HepG2 (cell line): Measurements from ENCODE around the gene MEIOB. TPM values are rescaled to one million over a fixed set of nuclear protein-coding genes. Genes with fewer than 3 reads are reported as not detected.

Experiments used
- ATAC-seq: fragments of 200-7000 bp; cut with Tn5 transposase; 3 replicates; pipeline ENCODE4 v1.9.1; 2020; ENCODE audit warnings: mild to moderate bottlenecking, moderate library complexity
- BruUV-seq: library from RNA; stranded (reverse); fragments of 400-500 nt; replicated peaks from 2 replicates; lab custom pipeline; 2021; lab: Mats Ljungman, UMichigan
- CTCF ChIA-PET: fragments of 300-600 bp; formaldehyde crosslinking; extraction: SDS; loops from one replicate; lab custom pipeline; 2021; ENCODE audit warnings: low total read pairs, inconsistent platforms, low intra/inter-chr PET ratio; lab: Yijun Ruan, JAX
- POLR2A ChIA-PET: fragments of 350-600 bp; sonication (Branson Sonifier 250); formaldehyde crosslinking; loops from one replicate; lab custom pipeline; 2020; ENCODE audit warnings: antibody characterized with exemption, inconsistent platforms; lab: Yijun Ruan, JAX
- DNase-seq: peaks from one replicate; pipeline ENCODE4 v3.0.0-alpha.2; 2015; ENCODE audit warnings: low spot score
- FAIRE-seq: peaks from 3 replicates; lab custom pipeline; 2011; peaks lifted over from hg19 to GRCh38; lab: Jason Lieb, UNC
- H2AFZ ChIP-seq: one replicate; pipeline ENCODE4 v1.6.1; 2011; ENCODE audit warnings: low read length, inconsistent platforms
- H3K27ac ChIP-seq: fragments of 300-600 bp; 3 replicates; pipeline ENCODE4 v1.8.0; 2011; ENCODE audit warnings: mixed run types, mild to moderate bottlenecking, mixed read lengths, low read length, inconsistent platforms; ENCODE audit not compliant: insufficient read depth; ENCODE audit errors: extremely low read length
- H3K27me3 ChIP-seq, 2 experiments: fragments of 200-600 bp in 1 of 2; 2 replicates in 1 of 2; 3 replicates in 1 of 2; pipeline versions ENCODE4 v1.6.0 to v1.8.0; 2011; ENCODE audit warnings: low read length in 2 of 2, mild to moderate bottlenecking in 2 of 2, moderate library complexity in 2 of 2, inconsistent platforms in 1 of 2; ENCODE audit not compliant: insufficient read depth in 2 of 2, control insufficient read depth in 1 of 2
- H3K36me3 ChIP-seq, 2 experiments: fragments of 200-600 bp in 1 of 2; replicated peaks in 1 of 2; 2 replicates in 1 of 2; 3 replicates in 1 of 2; pipeline versions ENCODE4 v1.5.1 to v1.8.0; 2011; ENCODE audit warnings: low read length in 2 of 2, inconsistent platforms in 1 of 2; ENCODE audit not compliant: insufficient read depth in 2 of 2, control insufficient read depth in 1 of 2
- H3K4me1 ChIP-seq: 2 replicates; pipeline ENCODE4 v1.5.1; 2012; ENCODE audit warnings: low read length, inconsistent platforms; ENCODE audit not compliant: insufficient read depth
- H3K4me2 ChIP-seq: 2 replicates; pipeline ENCODE4 v1.6.0; 2011; ENCODE audit warnings: low read depth, low read length, inconsistent platforms
- H3K4me3 ChIP-seq, 3 experiments: fragments of 200-600 bp in 1 of 3; sonication (generic), shearing (Covaris generic) in 1 of 3; replicated peaks in 1 of 3; 2 replicates each; pipeline ENCODE4 v1.5.1; 2011 to 2016; ENCODE audit warnings: low read length in 3 of 3, inconsistent platforms in 2 of 3, low read depth in 2 of 3, mild to moderate bottlenecking in 2 of 3, control low read depth in 1 of 3, mixed read lengths in 1 of 3; ENCODE audit not compliant: insufficient read depth in 1 of 3
- H3K79me2 ChIP-seq: one replicate; pipeline ENCODE4 v1.6.1; 2011; ENCODE audit warnings: low read length, inconsistent platforms; ENCODE audit not compliant: insufficient read depth
- H3K9ac ChIP-seq: 2 replicates; pipeline ENCODE4 v1.6.0; 2011; ENCODE audit warnings: mild to moderate bottlenecking, low read depth, low read length, inconsistent platforms; ENCODE audit not compliant: insufficient read depth
- H3K9me3 ChIP-seq: 2 replicates; pipeline ENCODE4 v1.5.1; 2012; ENCODE audit warnings: mild to moderate bottlenecking, low read length
- H4K20me1 ChIP-seq: 2 replicates; pipeline ENCODE4 v1.6.0; 2011; ENCODE audit warnings: inconsistent platforms, mild to moderate bottlenecking, low read length, moderate library complexity; ENCODE audit not compliant: insufficient read depth
- EZH2 ChIP-seq: conservative IDR thresholded peaks from 2 replicates; pipeline ENCODE4 v1.6.1; 2012; ENCODE audit warnings: mild to moderate bottlenecking, low read depth, low read length, moderate library complexity
- HNRNPK ChIP-seq: fragments of 200-400 bp; formaldehyde crosslinking; IDR thresholded peaks from 2 replicates; pipeline ENCODE4 v1.6.1; 2018; ENCODE audit warnings: low read length, low read depth, moderate library complexity, mild to moderate bottlenecking; ENCODE audit not compliant: poor library complexity, severe bottlenecking
- SMARCE1 ChIP-seq: fragments of 450-650 bp; IDR thresholded peaks from 2 replicates; pipeline ENCODE4 v1.6.1; 2017; ENCODE audit warnings: borderline replicate concordance
- SP5 ChIP-seq: IDR thresholded peaks from 2 replicates; pipeline ENCODE4 v1.6.1; 2016; ENCODE audit warnings: low read depth, borderline replicate concordance
- WGBS: methylation state at CpG from one replicate; pipeline ENCODE4 v1.1.6; 2017; ENCODE audit warnings: low lambda C conversion rate; 5-methylcytosine and 5-hydroxymethylcytosine counted together
- in situ Hi-C: cut with HindIII; loops from 2 replicates; pipeline ENCODE4 v1.10.0; 2017; ENCODE audit warnings: low pct_unique_long_range_greater_than_20kb; ENCODE audit not compliant: extremely low pct_ligation_motif_present
- intact Hi-C: fragments of 100-400 bp; cut with micrococcal nuclease; formaldehyde crosslinking; loops from one replicate; pipeline ENCODE4 v1.10.0; 2022; ENCODE audit not compliant: unreplicated experiment
- polyA plus RNA-seq, 8 experiments: library from polyadenylated mRNA; depleted of rRNA in 3 of 8; stranded (reverse) in 7 of 8; unstranded in 1 of 8; fragments of >200 nt; fragmentation: Illumina TruSeq in 4 of 8; extraction: Trizol in 4 of 8; gene quantifications; 2 replicates each; pipeline versions ENCODE4 v1.2.1 to v1.2.3, GENCODE V29; 2011 to 2016; ENCODE audit warnings: low read depth in 4 of 8, missing spikeins in 1 of 8, mixed read lengths in 1 of 8; ENCODE audit not compliant: insufficient read depth in 1 of 8
- total RNA-seq, 5 experiments: library from RNA; depleted of rRNA; stranded (reverse); fragments of >200 nt; fragmentation: Illumina TruSeq; extraction: Trizol; gene quantifications; 2 replicates each; pipeline ENCODE4 v1.2.3, GENCODE V29; 2016; ENCODE audit warnings: low read depth in 1 of 5
- TF ChIP-seq, protein P1 (sequence below): sonication (generic); formaldehyde crosslinking; IDR thresholded peaks from 2 replicates; pipeline ENCODE4 v1.4.0; 2020; ENCODE audit warnings: missing genetic modification reagents

MEIOB gene
- total and polyA plus RNA-seq, 2 of the 13 experiments (the other 11 are each of a cell fraction or from before 2014, with no cell fraction given) = 0.17 TPM; not detected in 1

GRCh38 chr16:1918351-1919326 is 46.7 kb upstream of the MEIOB start, which contains the start of gene HS3ST6:
Gene HS3ST6 (minus strand): TSS chr16:1918415. CDS start chr16:1918323, 92 bp downstream.
- ATAC-seq (no peak; the same call in 2 of the 3 replicates), FAIRE-seq (no peak)
- H3K9ac ChIP-seq = no peak within 1 kb of the TSS
- POLR2A ChIA-PET = no interaction called here
- peaks cover 26% of the 10 kb centered on the region for H3K4me1 ChIP-seq
- CTCF ChIA-PET = no interaction called here
- H3K27ac ChIP-seq = no peak within 1 kb of the TSS
- H3K36me3 ChIP-seq = no peaks in the 10 kb centered on the region
- BruUV-seq = no TSS peak
- no peak within 1 kb of the TSS for H2AFZ ChIP-seq
- H3K4me2 ChIP-seq = no peak within 1 kb of the TSS
- H4K20me1 ChIP-seq = 0 out of 2 replicates have a peak, but pooled peaks cover 2% of the 10 kb centered on the region
- H3K9me3 ChIP-seq = no peaks in the 10 kb centered on the region
- TF ChIP-seq HNRNPK (peak; percentile 29), SP5 (CRISPR knock-in tag) (no peak)
- TF ChIP-seq, all 625 proteins: peak for 1
- H3K4me3 ChIP-seq = no peak within 1 kb of the TSS
- intact Hi-C loops (no loop called here), in situ Hi-C loops (no loop called here)
- H3K27me3 ChIP-seq = peaks cover 33 to 86% of the 10 kb centered on the region in 2 experiments
- no peak for DNase-seq
- 10% methylated on average over 2 of the region's 71 CpGs for WGBS
- H3K79me2 ChIP-seq = no peaks in the 10 kb centered on the region

GRCh38 chr16:1917665-1918350 is 45.8 kb upstream of the MEIOB start:
- Histone ChIP-seq H3K27ac (no peak overlapping the region), H3K4me1 (peaks cover 19% of the 10 kb centered on the region), H2AFZ (no peak overlapping the region), H3K4me2 (no peak overlapping the region), H3K79me2 (no peaks in the 10 kb centered on the region), H3K9ac (no peak overlapping the region), H4K20me1 (0 out of 2 replicates have a peak, but pooled peaks cover 2% of the 10 kb centered on the region), H3K27me3 (peaks cover 35 to 86% of the 10 kb centered on the region in 2 experiments), H3K36me3 (no peaks in the 10 kb centered on the region), H3K9me3 (no peaks in the 10 kb centered on the region), H3K4me3 (no peak overlapping the region)
- ChIA-PET CTCF (no interaction called here), POLR2A (no interaction called here)
- TF ChIP-seq SMARCE1 = no peak
- TF ChIP-seq EZH2 = peak; percentile 68; the same call in 1 of the 2 replicates
- TF ChIP-seq, protein P1, sequence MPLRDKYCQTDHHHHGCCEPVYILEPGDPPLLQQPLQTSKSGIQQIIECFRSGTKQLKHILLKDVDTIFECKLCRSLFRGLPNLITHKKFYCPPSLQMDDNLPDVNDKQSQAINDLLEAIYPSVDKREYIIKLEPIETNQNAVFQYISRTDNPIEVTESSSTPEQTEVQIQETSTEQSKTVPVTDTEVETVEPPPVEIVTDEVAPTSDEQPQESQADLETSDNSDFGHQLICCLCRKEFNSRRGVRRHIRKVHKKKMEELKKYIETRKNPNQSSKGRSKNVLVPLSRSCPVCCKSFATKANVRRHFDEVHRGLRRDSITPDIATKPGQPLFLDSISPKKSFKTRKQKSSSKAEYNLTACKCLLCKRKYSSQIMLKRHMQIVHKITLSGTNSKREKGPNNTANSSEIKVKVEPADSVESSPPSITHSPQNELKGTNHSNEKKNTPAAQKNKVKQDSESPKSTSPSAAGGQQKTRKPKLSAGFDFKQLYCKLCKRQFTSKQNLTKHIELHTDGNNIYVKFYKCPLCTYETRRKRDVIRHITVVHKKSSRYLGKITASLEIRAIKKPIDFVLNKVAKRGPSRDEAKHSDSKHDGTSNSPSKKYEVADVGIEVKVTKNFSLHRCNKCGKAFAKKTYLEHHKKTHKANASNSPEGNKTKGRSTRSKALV (CRISPR knock-in tag) = peak; percentile 91
- intact Hi-C loops (no loop called here), in situ Hi-C loops (no loop called here)
- no peak for ATAC-seq
- BruUV-seq = no TSS peak
- 60% methylated on average over 3 of the region's 81 CpGs for WGBS
- no peak for FAIRE-seq
- DNase-seq = no peak
